HepG2 (cell line): Measurements from ENCODE around the gene TRIM54. TPM values are rescaled to one million over a fixed set of nuclear protein-coding genes. Genes with fewer than 3 reads are reported as not detected.

ENCODE experiments used
- EHMT2 ChIP-seq: fragments of 200-600 bp; sonication (generic); IDR thresholded peaks from 2 replicates; pipeline ENCODE4 v1.7.0; 2017; ENCODE audit warnings: antibody characterized with exemption, low read depth, low read length, borderline replicate concordance
- GTF3A ChIP-seq: sonication (generic); formaldehyde crosslinking; conservative IDR thresholded peaks from 2 replicates; pipeline ENCODE4 v1.4.0; 2020; ENCODE audit warnings: mild to moderate bottlenecking, missing genetic modification reagents
- ISL2 ChIP-seq: sonication (generic); formaldehyde crosslinking; IDR thresholded peaks from 2 replicates; pipeline ENCODE4 v1.5.0; 2020; ENCODE audit warnings: missing genetic modification reagents
- KLF12 ChIP-seq: sonication (generic); formaldehyde crosslinking; IDR thresholded peaks from 2 replicates; pipeline ENCODE4 v1.4.0; 2020; ENCODE audit warnings: missing genetic modification reagents, borderline replicate concordance
- REL ChIP-seq: sonication (generic); formaldehyde crosslinking; conservative IDR thresholded peaks from 2 replicates; pipeline ENCODE4 v1.8.0; 2022; ENCODE audit warnings: mild to moderate bottlenecking, missing genetic modification reagents, moderate library complexity
- WIZ ChIP-seq: sonication (generic); formaldehyde crosslinking; IDR thresholded peaks from 2 replicates; pipeline ENCODE4 v1.5.1; 2020; ENCODE audit warnings: mild to moderate bottlenecking, missing genetic modification reagents
- YY1 ChIP-seq: IDR thresholded peaks from 2 replicates; pipeline ENCODE4 v1.6.1; 2011; ENCODE audit warnings: low read length, low read depth, moderate library complexity, mild to moderate bottlenecking; ENCODE audit not compliant: insufficient read depth, insufficient replicate concordance
- ZNF224 ChIP-seq: sonication (generic); formaldehyde crosslinking; IDR thresholded peaks from 2 replicates; pipeline ENCODE4 v1.5.0; 2020; ENCODE audit warnings: mild to moderate bottlenecking, missing genetic modification reagents
- ZNF367 ChIP-seq: sonication (generic); formaldehyde crosslinking; IDR thresholded peaks from 2 replicates; pipeline ENCODE4 v1.4.0; 2020; ENCODE audit warnings: missing genetic modification reagents, borderline replicate concordance
- polyA plus RNA-seq, 8 experiments: library from polyadenylated mRNA; depleted of rRNA in 3 of 8; stranded (reverse) in 7 of 8; unstranded in 1 of 8; fragments of >200 nt; fragmentation: Illumina TruSeq in 4 of 8; extraction: Trizol in 4 of 8; gene quantifications; 2 replicates each; pipeline versions ENCODE4 v1.2.1 to v1.2.3, GENCODE V29; 2011 to 2016; ENCODE audit warnings: low read depth in 4 of 8, missing spikeins in 1 of 8, mixed read lengths in 1 of 8; ENCODE audit not compliant: insufficient read depth in 1 of 8
- total RNA-seq, 5 experiments: library from RNA; depleted of rRNA; stranded (reverse); fragments of >200 nt; fragmentation: Illumina TruSeq; extraction: Trizol; gene quantifications; 2 replicates each; pipeline ENCODE4 v1.2.3, GENCODE V29; 2016; ENCODE audit warnings: low read depth in 1 of 5
- TF ChIP-seq, protein P1 (sequence below): IDR thresholded peaks from 2 replicates; pipeline ENCODE4 v1.6.1; 2016; ENCODE audit warnings: missing biosample characterization, missing genetic modification reagents, low read depth
- TF ChIP-seq, protein P2 (sequence below): sonication (generic); formaldehyde crosslinking; IDR thresholded peaks from 2 replicates; pipeline ENCODE4 v1.5.0; 2020; ENCODE audit warnings: missing genetic modification reagents
- TF ChIP-seq, protein P3 (sequence below): sonication (generic); formaldehyde crosslinking; IDR thresholded peaks from 2 replicates; pipeline ENCODE4 v1.5.1; 2020; ENCODE audit warnings: mild to moderate bottlenecking, moderate library complexity, missing genetic modification reagents
- TF ChIP-seq, protein P4 (sequence below): sonication (generic); formaldehyde crosslinking; IDR thresholded peaks from 2 replicates; pipeline ENCODE4 v1.4.0; 2020; ENCODE audit warnings: missing genetic modification reagents, borderline replicate concordance
- TF ChIP-seq, protein P5 (sequence below): sonication (generic); formaldehyde crosslinking; IDR thresholded peaks from 2 replicates; pipeline ENCODE4 v1.4.0; 2020; ENCODE audit warnings: low read depth, missing genetic modification reagents

TRIM54 gene
- total and polyA plus RNA-seq, 2 of the 13 experiments (the other 11 are each of a cell fraction or from before 2014, with no cell fraction given), result 0.07 to 0.13 TPM

DNA sequence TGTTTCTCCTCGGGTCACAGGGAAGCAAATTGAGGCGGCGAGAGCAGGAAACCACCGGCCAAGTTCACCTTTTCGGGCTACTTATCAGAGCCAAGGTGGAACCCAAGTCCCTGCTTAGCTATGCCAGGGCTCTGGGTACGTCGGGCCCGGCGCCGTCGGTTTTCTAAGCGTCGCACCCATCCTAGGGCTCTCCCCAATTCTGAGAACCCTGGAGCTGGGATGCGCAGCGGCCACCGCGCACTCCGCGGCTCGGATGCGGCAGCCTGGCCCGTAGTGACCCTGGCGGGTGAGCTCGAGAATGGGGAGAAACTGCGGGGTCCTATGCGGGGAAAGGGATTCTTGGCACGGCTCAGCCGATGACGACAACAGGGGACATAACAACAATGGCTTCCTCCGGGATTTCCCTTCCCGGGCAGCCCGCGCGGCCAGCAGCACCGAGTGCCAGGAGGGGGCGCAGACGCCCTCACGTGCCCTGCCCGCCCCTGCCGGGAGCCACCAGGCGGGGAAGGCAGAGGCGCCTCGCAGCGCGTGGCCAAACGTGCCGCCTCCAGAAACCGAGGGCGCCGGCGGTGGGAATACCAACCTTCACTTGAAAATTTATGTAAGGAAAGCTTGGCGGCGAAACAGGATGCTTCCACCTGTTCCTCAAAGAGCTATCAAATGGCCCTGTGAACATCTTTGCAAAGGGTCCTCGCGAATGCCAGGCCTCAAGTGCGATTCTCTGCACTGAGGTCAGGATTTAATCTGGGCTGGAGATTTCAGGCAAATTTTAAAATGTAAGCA is 17.3 kb upstream of the TRIM54 start (continued):
- TF ChIP-seq, protein P1, sequence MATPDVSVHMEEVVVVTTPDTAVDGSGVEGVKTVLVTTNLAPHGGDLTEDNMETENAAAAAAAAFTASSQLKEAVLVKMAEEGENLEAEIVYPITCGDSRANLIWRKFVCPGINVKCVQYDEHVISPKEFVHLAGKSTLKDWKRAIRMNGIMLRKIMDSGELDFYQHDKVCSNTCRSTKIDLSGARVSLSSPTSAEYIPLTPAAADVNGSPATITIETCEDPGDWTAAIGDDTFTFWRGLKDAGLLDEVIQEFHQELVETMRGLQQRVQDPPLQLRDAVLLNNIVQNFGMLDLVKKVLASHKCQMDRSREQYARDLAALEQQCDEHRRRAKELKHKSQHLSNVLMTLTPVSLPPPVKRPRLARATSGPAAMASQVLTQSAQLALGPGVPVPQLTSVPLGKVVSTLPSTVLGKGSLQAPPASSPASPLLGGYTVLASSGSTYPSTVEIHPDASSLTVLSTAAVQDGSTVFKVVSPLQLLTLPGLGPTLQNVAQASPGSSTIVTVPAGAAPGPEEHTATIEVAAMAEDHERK (CRISPR knock-in tag), result no peak
- TF ChIP-seq ISL2, result peak; percentile 32; the same call in 1 of the 2 replicates
- no peak for TF ChIP-seq ZNF367 (CRISPR knock-in tag)
- TF ChIP-seq ZNF224, result 0 out of 2 replicates have a peak, but pooled peaks have one; percentile 38
- TF ChIP-seq EHMT2, result no peak
- no peak for TF ChIP-seq REL
- no peak for TF ChIP-seq KLF12 (CRISPR knock-in tag)
- no peak for TF ChIP-seq GTF3A (CRISPR knock-in tag)
- TF ChIP-seq YY1, result peak; percentile 88
- TF ChIP-seq, protein P2, sequence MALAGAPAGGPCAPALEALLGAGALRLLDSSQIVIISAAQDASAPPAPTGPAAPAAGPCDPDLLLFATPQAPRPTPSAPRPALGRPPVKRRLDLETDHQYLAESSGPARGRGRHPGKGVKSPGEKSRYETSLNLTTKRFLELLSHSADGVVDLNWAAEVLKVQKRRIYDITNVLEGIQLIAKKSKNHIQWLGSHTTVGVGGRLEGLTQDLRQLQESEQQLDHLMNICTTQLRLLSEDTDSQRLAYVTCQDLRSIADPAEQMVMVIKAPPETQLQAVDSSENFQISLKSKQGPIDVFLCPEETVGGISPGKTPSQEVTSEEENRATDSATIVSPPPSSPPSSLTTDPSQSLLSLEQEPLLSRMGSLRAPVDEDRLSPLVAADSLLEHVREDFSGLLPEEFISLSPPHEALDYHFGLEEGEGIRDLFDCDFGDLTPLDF, result no peak
- TF ChIP-seq, protein P3, sequence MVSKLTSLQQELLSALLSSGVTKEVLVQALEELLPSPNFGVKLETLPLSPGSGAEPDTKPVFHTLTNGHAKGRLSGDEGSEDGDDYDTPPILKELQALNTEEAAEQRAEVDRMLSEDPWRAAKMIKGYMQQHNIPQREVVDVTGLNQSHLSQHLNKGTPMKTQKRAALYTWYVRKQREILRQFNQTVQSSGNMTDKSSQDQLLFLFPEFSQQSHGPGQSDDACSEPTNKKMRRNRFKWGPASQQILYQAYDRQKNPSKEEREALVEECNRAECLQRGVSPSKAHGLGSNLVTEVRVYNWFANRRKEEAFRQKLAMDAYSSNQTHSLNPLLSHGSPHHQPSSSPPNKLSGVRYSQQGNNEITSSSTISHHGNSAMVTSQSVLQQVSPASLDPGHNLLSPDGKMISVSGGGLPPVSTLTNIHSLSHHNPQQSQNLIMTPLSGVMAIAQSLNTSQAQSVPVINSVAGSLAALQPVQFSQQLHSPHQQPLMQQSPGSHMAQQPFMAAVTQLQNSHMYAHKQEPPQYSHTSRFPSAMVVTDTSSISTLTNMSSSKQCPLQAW, result peak; percentile 65; the same call in 1 of the 2 replicates
- no peak for TF ChIP-seq WIZ (CRISPR knock-in tag)
- TF ChIP-seq, protein P4, sequence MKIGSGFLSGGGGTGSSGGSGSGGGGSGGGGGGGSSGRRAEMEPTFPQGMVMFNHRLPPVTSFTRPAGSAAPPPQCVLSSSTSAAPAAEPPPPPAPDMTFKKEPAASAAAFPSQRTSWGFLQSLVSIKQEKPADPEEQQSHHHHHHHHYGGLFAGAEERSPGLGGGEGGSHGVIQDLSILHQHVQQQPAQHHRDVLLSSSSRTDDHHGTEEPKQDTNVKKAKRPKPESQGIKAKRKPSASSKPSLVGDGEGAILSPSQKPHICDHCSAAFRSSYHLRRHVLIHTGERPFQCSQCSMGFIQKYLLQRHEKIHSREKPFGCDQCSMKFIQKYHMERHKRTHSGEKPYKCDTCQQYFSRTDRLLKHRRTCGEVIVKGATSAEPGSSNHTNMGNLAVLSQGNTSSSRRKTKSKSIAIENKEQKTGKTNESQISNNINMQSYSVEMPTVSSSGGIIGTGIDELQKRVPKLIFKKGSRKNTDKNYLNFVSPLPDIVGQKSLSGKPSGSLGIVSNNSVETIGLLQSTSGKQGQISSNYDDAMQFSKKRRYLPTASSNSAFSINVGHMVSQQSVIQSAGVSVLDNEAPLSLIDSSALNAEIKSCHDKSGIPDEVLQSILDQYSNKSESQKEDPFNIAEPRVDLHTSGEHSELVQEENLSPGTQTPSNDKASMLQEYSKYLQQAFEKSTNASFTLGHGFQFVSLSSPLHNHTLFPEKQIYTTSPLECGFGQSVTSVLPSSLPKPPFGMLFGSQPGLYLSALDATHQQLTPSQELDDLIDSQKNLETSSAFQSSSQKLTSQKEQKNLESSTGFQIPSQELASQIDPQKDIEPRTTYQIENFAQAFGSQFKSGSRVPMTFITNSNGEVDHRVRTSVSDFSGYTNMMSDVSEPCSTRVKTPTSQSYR (CRISPR knock-in tag), result peak; percentile 54; the same call in 1 of the 2 replicates
- TF ChIP-seq, protein P5, sequence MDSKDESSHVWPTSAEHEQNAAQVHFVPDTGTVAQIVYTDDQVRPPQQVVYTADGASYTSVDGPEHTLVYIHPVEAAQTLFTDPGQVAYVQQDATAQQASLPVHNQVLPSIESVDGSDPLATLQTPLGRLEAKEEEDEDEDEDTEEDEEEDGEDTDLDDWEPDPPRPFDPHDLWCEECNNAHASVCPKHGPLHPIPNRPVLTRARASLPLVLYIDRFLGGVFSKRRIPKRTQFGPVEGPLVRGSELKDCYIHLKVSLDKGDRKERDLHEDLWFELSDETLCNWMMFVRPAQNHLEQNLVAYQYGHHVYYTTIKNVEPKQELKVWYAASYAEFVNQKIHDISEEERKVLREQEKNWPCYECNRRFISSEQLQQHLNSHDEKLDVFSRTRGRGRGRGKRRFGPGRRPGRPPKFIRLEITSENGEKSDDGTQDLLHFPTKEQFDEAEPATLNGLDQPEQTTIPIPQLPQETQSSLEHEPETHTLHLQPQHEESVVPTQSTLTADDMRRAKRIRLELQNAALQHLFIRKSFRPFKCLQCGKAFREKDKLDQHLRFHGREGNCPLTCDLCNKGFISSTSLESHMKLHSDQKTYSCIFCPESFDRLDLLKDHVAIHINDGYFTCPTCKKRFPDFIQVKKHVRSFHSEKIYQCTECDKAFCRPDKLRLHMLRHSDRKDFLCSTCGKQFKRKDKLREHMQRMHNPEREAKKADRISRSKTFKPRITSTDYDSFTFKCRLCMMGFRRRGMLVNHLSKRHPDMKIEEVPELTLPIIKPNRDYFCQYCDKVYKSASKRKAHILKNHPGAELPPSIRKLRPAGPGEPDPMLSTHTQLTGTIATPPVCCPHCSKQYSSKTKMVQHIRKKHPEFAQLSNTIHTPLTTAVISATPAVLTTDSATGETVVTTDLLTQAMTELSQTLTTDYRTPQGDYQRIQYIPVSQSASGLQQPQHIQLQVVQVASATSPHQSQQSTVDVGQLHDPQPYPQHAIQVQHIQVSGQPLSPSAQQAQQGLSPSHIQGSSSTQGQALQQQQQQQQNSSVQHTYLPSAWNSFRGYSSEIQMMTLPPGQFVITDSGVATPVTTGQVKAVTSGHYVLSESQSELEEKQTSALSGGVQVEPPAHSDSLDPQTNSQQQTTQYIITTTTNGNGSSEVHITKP, result 0 out of 2 replicates have a peak, but pooled peaks have one; percentile 31
